Activated CD8-positive, alpha-beta memory T cell treated with anti-CD3 and anti-CD28 coated beads, Interleukin-2, amount 50 U/mL, for 48 hours (primary cell): ENCODE measurements around the gene RPL21.
"Not testable (repeated sequence)": the region's sequence is repeated elsewhere in the genome, so short reads cannot be mapped to it uniquely, and the experiment has no call there.

Source experiments
- DNase-seq: peaks from one replicate; pipeline ENCODE4 v3.0.0-alpha.2; 2020

The RPL21 gene

GRCh38 chr13:27290715-27291114 lies 39.4 kb downstream of the RPL21 start:
- DNase-seq = peak; percentile 22

GRCh38 chr13:27291967-27292366 lies 40.6 kb downstream of the RPL21 start:
- DNase-seq = not testable (repeated sequence)

GRCh38 chr13:27293076-27293691 lies 41.8 kb downstream of the RPL21 start:
- peak; percentile 42 for DNase-seq

GRCh38 chr13:27293873-27294515 lies 42.6 kb downstream of the RPL21 start:
- peak; percentile 44 for DNase-seq

GRCh38 chr13:27295096-27295495 lies 43.7 kb downstream of the RPL21 start:
- peak; percentile 43 for DNase-seq

- no peak for DNase-seq
Observed at GRCh38 chr13:27295660-27296059, 44.3 kb downstream of the RPL21 start.

- no peak for DNase-seq
Observed at GRCh38 chr13:27296496-27296895, 45.1 kb downstream of the RPL21 start.

GRCh38 chr13:27298849-27299248 lies 47.5 kb downstream of the RPL21 start:
- DNase-seq = peak; percentile 30

GRCh38 chr13:27300406-27300805 lies 49.0 kb downstream of the RPL21 start:
- not testable (repeated sequence) for DNase-seq

- DNase-seq = no peak
Observed at GRCh38 chr13:27300941-27301586, 49.7 kb downstream of the RPL21 start.

- DNase-seq = no peak
Observed at GRCh38 chr13:27302643-27303262, 51.4 kb downstream of the RPL21 start.

- DNase-seq = no peak
Observed at GRCh38 chr13:27304099-27304498, 52.7 kb downstream of the RPL21 start.

- no peak for DNase-seq
Observed at GRCh38 chr13:27304611-27305010, 53.3 kb downstream of the RPL21 start.
